GM12801 (cell line): ENCODE data around the gene NCR1.

Source experiments
- TF ChIP-seq, protein P1 (sequence below): IDR thresholded peaks from one replicate; pipeline ENCODE4 v1.5.1; 2011; ENCODE audit warnings: control low read depth; ENCODE audit not compliant: insufficient read length; ENCODE audit errors: extremely low read depth

NCR1 gene

GRCh38 chr19:54883228-54883627 is 22.7 kb upstream of the NCR1 start:
- TF ChIP-seq, protein P1, sequence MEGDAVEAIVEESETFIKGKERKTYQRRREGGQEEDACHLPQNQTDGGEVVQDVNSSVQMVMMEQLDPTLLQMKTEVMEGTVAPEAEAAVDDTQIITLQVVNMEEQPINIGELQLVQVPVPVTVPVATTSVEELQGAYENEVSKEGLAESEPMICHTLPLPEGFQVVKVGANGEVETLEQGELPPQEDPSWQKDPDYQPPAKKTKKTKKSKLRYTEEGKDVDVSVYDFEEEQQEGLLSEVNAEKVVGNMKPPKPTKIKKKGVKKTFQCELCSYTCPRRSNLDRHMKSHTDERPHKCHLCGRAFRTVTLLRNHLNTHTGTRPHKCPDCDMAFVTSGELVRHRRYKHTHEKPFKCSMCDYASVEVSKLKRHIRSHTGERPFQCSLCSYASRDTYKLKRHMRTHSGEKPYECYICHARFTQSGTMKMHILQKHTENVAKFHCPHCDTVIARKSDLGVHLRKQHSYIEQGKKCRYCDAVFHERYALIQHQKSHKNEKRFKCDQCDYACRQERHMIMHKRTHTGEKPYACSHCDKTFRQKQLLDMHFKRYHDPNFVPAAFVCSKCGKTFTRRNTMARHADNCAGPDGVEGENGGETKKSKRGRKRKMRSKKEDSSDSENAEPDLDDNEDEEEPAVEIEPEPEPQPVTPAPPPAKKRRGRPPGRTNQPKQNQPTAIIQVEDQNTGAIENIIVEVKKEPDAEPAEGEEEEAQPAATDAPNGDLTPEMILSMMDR: no peak

GRCh38 chr19:54888239-54888638 is 17.7 kb upstream of the NCR1 start:
- TF ChIP-seq, protein P1: no peak

DNA sequence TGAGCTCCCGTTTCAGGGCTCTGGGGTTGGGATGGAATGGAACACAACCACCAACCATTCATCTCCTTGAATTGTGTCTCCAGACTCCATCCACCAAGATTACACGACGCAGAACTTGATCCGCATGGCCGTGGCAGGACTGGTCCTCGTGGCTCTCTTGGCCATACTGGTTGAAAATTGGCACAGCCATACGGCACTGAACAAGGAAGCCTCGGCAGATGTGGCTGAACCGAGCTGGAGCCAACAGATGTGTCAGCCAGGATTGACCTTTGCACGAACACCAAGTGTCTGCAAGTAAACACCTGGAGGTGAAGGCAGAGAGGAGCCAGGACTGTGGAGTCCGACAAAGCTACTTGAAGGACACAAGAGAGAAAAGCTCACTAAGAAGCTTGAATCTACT is 16.4 kb upstream of the NCR1 start:
- TF ChIP-seq, protein P1: no peak

DNA sequence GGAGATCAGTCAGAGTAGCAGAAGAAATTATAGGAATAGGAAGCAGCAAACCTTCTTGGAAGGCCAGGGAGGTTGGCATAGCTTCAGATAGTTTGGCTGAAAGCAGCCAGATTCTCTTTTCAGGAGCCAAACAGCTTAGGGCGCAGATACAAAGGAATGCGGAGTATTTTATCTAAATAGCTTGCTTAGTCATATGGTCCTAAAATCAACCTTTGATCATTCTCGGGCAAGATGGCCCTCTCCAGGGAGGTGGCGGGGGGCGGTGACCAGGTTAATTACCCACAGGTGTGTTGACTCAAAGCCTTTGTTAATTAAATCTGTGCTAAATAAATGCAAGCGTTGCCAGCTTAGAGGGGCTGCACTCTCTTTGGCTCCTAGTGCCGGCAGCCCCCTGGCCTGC is 12.5 kb upstream of the NCR1 start:
- TF ChIP-seq, protein P1: no peak

DNA sequence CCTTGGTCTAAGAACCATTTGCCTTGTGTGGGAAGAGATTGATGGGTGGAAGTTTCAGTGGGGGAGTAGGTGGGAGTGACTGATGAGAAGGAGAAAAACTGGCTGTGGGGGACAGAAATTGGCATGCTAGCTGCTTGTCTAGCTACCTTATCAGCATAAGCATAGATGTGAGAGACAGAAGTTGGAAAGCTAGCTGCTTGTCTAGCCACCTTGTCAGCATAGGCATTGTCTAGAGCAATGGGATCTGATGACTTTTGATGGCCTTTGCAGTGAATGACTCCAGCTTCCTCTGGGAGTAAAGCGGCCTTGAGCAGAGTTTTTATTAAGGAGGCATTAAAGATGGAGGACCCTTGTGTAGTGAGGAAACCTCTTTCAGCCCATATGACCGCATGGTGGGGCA is 9.9 kb upstream of the NCR1 start:
- TF ChIP-seq, protein P1: no peak

GRCh38 chr19:54902061-54902460 is 3.9 kb upstream of the NCR1 start:
- TF ChIP-seq, protein P1: no peak

GRCh38 chr19:54903303-54903702 is 2.6 kb upstream of the NCR1 start:
- TF ChIP-seq, protein P1: no peak

GRCh38 chr19:54905421-54905802 is 536 bp upstream of the NCR1 start:
- TF ChIP-seq, protein P1: no peak
